GM19239 (cell line): ENCODE results near the gene INTS11.

Source experiments
- DNase-seq: peaks from one replicate; pipeline ENCODE4 v3.0.0; 2011; ENCODE audit warnings: low spot score; ENCODE audit not compliant: insufficient read length
- FAIRE-seq: peaks from 2 replicates; lab custom pipeline; 2011; peaks lifted over from hg19 to GRCh38; lab: Jason Lieb, UNC

Gene INTS11

DNA sequence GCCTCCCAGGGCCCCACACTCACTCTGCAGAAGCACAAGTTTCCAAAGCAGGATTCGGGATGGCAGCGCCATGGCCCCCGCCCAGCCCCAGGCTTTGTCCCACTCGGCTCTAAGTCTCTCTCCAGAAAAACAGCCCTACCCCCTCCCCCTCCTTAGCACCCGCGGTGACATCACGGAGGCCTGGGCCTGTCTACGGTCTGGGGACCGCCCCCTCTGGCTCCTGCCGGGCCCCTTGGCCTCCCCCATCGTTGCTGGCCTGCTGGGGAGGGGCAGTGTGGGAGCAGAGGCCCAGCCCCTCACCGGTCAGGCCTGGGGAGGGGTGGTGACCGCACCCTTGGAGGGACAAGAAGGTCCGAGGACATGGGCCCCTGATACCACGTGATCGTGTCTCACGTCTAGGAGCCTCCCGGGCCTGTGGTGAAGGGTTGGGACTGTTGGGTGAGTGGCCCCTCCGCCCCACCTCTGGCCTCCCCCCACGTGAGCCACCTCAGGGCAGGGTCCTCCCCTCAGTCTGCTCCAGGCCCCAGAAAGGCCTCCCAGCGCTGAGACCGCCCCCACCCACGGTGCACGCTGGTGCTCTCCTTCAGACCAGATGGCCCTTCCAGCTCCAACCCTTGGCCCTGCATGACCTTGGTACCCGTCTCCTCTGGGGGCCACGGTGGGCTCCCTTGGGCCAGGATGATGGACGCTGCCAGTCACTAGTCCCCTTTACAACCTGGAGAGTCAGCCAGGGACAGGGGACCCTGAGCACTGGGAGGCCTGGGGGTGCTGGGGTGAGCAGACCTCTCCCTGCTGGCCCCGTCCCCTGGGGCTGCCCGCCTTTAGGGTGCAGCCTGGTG lies 34.2 kb upstream of the INTS11 start, which contains the start of gene MXRA8:
MXRA8 (minus strand) TSS at position 123 of the 839 bp plus-strand sequence; CDS start at position 72, 51 bp downstream.
- DNase-seq = no peak
- no peak for FAIRE-seq

DNA sequence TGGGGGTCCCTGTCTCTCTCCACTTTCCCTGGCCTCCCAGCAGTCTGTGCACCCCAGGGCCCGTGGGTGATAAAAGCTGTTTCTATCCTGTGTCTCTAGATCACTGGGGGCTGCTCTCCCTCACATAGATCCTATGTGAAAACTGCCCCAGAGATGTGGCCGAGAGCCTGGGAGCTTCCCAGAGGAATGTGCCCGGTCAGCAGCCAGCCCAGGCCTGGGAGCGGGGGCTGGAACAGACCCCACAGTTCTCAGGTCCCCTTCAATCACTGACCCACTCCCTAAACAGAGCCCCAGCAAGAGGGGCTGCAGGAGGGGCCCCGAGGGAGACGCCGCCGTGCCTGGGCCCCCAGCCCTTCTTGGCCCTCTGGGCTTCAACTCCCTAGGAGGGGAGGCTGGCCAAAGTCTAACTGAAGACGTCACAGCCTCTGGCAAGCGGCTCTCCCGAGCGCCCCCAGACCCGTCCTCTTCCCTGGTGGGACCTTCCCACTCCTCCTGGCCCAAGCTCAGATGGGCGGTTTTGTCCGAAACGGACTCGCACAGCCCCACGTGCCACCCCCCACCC lies 33.5 kb upstream of the INTS11 start:
- no peak for DNase-seq
- FAIRE-seq = no peak

GRCh38 chr1:1356796-1357401 lies 32.4 kb upstream of the INTS11 start:
- FAIRE-seq (no peak), DNase-seq (no peak)

- FAIRE-seq (no peak), DNase-seq (no peak)
Measured at GRCh38 chr1:1356166-1356795, 31.8 kb upstream of the INTS11 start.

- no peak for FAIRE-seq
- no peak for DNase-seq
Measured at GRCh38 chr1:1355416-1355815, 31.0 kb upstream of the INTS11 start.

DNA sequence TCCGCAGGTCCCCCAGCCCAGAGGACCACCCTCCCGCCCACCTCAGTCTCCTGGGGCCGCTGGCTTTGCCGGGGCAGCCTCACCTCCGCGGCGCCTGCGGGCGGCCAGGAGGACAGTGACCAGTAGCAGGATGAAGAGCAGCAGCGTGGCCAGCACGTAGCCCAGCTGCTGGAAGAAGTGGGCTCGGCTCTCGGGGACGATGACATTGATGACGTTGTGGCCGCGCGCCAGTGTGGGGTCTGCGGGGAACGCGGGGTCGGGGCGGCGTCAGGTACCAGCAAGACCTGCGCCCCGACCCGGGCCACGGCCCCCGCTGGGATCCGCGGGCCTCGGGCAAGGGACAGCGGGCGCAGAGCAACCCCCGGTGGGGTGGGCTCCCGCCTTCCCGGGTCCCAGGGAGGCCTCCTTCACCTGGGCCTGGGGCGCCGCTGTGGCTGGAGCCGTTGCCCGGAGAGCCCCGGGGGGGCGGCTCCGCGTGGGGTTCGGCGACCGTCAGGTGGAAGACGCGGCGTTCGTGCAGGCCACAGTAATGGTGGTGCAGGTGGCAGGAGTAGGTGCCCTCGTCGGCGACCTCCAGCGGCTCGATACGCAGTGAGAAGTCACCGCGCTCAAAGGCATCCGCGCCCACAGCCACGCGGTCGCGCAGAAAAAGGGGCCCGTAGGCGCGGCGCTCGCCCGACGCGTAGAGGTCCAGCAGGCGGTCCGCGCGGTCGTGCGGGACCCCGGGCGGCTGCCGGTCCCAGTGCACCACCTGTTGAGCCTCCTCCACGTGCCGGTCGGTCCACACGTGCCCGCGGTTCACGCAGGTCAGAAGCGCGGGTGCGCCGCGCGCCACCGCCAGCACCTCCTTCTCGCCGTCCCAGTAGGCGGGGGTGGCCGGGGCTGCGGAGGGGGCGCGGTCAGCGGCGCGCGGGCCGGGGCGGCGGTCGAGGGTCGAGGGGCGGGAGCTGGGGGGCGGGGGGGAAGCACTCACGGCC lies 30.1 kb upstream of the INTS11 start:
- DNase-seq = no peak

DNA sequence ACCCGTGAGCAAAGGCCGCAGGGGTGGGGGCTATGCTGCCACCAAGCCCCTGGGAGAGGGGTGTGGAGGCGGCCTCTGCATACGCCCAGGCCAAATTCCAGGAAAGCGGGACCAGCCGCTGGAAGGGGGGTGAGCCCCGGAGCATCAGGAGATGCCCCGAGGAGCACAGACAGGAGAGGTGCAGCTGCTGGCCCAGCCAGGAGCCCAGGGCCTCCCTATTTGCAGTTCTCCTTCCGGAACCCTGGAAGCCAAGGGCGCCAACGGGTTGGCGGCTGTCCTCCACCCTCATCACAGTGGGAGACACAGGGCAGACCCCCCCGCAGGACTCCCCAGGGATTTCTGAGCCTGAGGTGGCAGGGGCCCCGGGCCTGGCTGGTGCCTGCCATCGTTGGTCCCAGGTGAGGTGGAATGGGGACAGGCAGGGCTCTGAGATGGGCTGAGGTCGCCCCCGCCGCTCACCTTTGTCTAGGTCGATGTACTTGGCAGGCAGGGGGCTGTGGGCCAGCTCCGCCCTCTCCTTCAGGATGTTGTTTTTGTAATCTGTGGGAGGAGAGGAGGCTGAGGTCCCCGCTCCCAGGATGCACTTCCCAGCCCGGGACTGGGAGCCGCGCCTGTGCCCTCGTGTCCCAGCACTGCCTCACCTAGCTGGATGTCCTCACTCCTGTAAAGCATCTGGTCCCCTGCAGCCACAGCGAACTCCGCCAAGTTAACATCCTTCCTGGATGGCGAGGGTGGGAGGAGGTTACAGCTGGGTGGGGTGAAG lies 29.1 kb upstream of the INTS11 start:
- FAIRE-seq (no peak), DNase-seq (no peak)

More for the DNA sequence above, 30.1 kb upstream of the INTS11 start:
- no peak for FAIRE-seq

DNA sequence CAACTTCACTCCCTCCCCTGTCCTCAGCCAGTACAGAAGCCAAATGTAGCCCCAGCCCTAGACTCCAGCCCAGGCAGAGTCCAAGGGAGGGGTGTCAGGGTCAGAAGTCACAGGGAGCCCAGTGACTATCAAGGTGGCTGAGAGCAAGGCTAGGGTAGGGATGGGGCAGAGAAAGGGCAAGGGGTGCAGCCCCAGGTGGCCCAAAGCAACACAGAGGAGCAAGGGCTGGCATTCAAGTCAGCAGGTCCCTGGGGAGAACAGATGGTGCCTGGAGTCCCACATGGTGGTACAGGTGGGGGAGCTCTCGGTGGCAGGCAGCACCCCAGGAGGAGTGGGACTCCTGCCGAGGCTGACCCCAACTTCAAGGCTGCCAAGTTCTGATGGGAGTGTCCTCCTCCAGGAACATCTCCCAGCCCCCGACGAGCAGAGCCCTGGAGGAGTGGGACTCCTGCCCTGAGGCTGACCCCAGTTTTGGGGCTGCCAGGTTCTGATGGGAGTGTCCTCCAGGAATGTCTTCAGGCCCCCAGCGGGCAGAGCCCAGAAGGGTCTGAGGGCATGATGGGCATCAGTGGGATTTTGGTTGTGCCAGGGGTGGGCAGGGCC lies 28.4 kb upstream of the INTS11 start:
- DNase-seq (no peak), FAIRE-seq (no peak)

- DNase-seq (no peak), FAIRE-seq (no peak)
Measured at GRCh38 chr1:1351511-1352427, 27.3 kb upstream of the INTS11 start.

GRCh38 chr1:1349256-1350012 lies 25.0 kb upstream of the INTS11 start, which contains the start of gene DVL1:
Gene DVL1 (minus strand): TSS chr1:1349418. CDS start chr1:1349065, 353 bp downstream.
- FAIRE-seq (no peak), DNase-seq (peak; percentile 99)

- FAIRE-seq (peak; percentile 42), DNase-seq (no peak)
Measured at GRCh38 chr1:1348420-1349255, 24.2 kb upstream of the INTS11 start.

DNA sequence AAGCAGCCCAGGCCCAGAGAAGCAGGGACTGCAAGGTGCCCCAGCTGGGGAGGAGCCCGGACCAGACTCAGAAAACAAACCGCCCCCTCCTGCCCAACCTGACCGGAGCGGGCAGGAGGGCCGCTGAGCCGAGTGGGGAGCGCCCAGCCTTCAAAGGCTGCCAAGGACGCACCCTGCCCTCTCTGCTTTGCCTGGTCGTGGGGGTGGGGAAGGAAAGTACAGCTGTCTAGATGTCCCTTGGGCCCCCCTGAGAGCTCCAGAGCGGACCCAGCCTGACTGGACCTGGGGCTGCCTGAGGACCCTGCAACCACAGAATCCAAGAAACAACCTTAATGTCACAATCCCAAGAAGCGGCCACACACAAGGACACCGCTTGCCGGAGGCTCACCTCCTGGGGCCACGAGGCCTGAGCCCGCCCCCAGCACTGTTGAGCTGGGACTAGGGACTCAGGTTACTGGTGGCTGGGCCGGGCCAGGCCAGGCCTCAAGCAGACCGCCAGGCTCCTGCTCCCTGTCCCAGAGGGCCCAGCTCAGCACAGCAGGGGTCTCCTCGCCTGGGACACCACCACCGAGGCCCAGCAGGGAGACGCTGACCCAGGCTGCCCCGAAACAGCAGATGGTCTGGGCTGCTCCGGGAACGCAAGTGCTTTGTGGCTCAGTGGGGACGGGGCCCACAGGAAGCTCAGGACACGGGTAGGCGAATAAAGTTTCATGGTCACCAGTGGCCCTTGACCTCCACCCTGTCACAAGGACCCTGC lies 23.4 kb upstream of the INTS11 start:
- DNase-seq = no peak

GRCh38 chr1:1347026-1347595 lies 22.7 kb upstream of the INTS11 start:
- FAIRE-seq (no peak), DNase-seq (no peak)

More for the DNA sequence above, 23.4 kb upstream of the INTS11 start:
- FAIRE-seq = no peak

GRCh38 chr1:1346501-1346890 lies 22.0 kb upstream of the INTS11 start:
- FAIRE-seq = no peak
- no peak for DNase-seq
